Fibroblast of lung (primary cell): ENCODE results near the gene LRP10. TPM values are rescaled to one million over a fixed set of nuclear protein-coding genes. Genes with fewer than 3 reads are reported as not detected.

Experiments used
- DNase-seq, 2 donors: peaks; one replicate each; pipeline versions ENCODE4 v3.0.0 to v3.0.0-alpha.2; 2010; ENCODE audit warnings: low read depth in 2 of 2
- H2AFZ ChIP-seq: 2 replicates; pipeline ENCODE4 v1.5.1; 2012; ENCODE audit warnings: low read length, control low read depth, inconsistent platforms
- H3K27ac ChIP-seq: 2 replicates; pipeline ENCODE4 v1.5.1; 2011; ENCODE audit warnings: low read length, control low read depth; ENCODE audit not compliant: insufficient read depth
- H3K27me3 ChIP-seq: 2 replicates; pipeline ENCODE4 v1.5.1; 2011; ENCODE audit warnings: mild to moderate bottlenecking, low read length; ENCODE audit not compliant: control insufficient read depth, insufficient read depth
- H3K36me3 ChIP-seq: 2 replicates; pipeline ENCODE4 v1.5.1; 2011; ENCODE audit warnings: low read length; ENCODE audit not compliant: control insufficient read depth, insufficient read depth
- H3K4me1 ChIP-seq: 2 replicates; pipeline ENCODE4 v1.5.1; 2011; ENCODE audit warnings: low read length; ENCODE audit not compliant: control insufficient read depth, insufficient read depth; ENCODE audit errors: extremely low read depth
- H3K4me2 ChIP-seq: 2 replicates; pipeline ENCODE4 v1.5.1; 2011; ENCODE audit warnings: low read length, control low read depth; ENCODE audit not compliant: insufficient read depth; ENCODE audit errors: extremely low read depth
- H3K4me3 ChIP-seq, 4 experiments: fragments of 200-600 bp in 1 of 4; sonication (generic) in 1 of 4; replicated peaks in 1 of 4; 2 replicates each; pipeline ENCODE4 v1.5.1; 2011 to 2016; ENCODE audit warnings: low read length in 4 of 4, low read depth in 3 of 4, mild to moderate bottlenecking in 3 of 4, control low read depth in 2 of 4, inconsistent platforms in 1 of 4, mixed read lengths in 1 of 4; ENCODE audit not compliant: insufficient read depth in 1 of 4; ENCODE audit errors: control extremely low read depth in 1 of 4
- H3K79me2 ChIP-seq: 2 replicates; pipeline ENCODE4 v1.5.1; 2012; ENCODE audit warnings: mild to moderate bottlenecking, low read length, inconsistent platforms; ENCODE audit not compliant: control insufficient read depth, insufficient read depth
- H3K9ac ChIP-seq: 2 replicates; pipeline ENCODE4 v1.5.1; 2011; ENCODE audit warnings: mild to moderate bottlenecking, low read length, control low read depth; ENCODE audit not compliant: insufficient read depth
- H3K9me3 ChIP-seq: 2 replicates; pipeline ENCODE4 v1.5.1; 2012; ENCODE audit warnings: low read depth, low read length; ENCODE audit not compliant: control insufficient read depth, insufficient read depth
- H4K20me1 ChIP-seq: 2 replicates; pipeline ENCODE4 v1.5.1; 2011; ENCODE audit warnings: low read length; ENCODE audit not compliant: control insufficient read depth, insufficient read depth; ENCODE audit errors: extremely low read depth
- CTCF ChIP-seq, 2 donors: IDR thresholded peaks in 1 of 2; conservative IDR thresholded peaks in 1 of 2; 1 replicate in 1 of 2; 2 replicates in 1 of 2; pipeline ENCODE4 v1.5.1; 2011 to 2012; ENCODE audit warnings: low read length in 2 of 2, control low read depth in 1 of 2, inconsistent platforms in 1 of 2, low read depth in 1 of 2, mild to moderate bottlenecking in 1 of 2
- EZH2 ChIP-seq: IDR thresholded peaks from 2 replicates; pipeline ENCODE4 v1.5.1; 2012; ENCODE audit warnings: low read length, control low read depth, mild to moderate bottlenecking; ENCODE audit errors: missing control alignments
- polyA plus RNA-seq, 2 donors: library from polyadenylated mRNA; depleted of rRNA in 1 of 2; stranded (reverse) in 1 of 2; unstranded in 1 of 2; fragments of >200 nt; gene quantifications; 2 replicates each; pipeline ENCODE4 v1.2.1, GENCODE V29; 2011 to 2012; ENCODE audit warnings: missing spikeins in 1 of 2
- total RNA-seq: library from RNA; depleted of rRNA; stranded (reverse); fragments of >200 nt; gene quantifications from 2 replicates; pipeline ENCODE4 v1.2.1, GENCODE V29; 2014

The LRP10 gene
- total and polyA plus RNA-seq, 2 donors (not counting 1 experiment from before 2014, with no cell fraction given), result 95.5 to 130 TPM

- peak within 1 kb of the TSS; percentile 92 for H3K9ac ChIP-seq
- H3K4me1 ChIP-seq, result peaks cover 7% of the 10 kb centered on the region
- TF ChIP-seq EZH2 (no peak), CTCF (conservative IDR thresholded peaks at IDR 0.05 in 1 of 2, IDR thresholded peaks at IDR 0.05 in 1 of 2; ENCODE audit: low read depth in 1 of 2, low read length in 2 of 2) (no peak)
- H3K27ac ChIP-seq, result peak within 1 kb of the TSS; percentile 92
- no peaks in the 10 kb centered on the region for H4K20me1 ChIP-seq
- peak; percentile 99 to 100 for DNase-seq
- no peaks in the 10 kb centered on the region for H3K27me3 ChIP-seq
- peak within 1 kb of the TSS; percentile 85 for H3K4me2 ChIP-seq
- peaks cover 18% of the 10 kb centered on the region for H3K79me2 ChIP-seq
- no peaks in the 10 kb centered on the region for H3K9me3 ChIP-seq
- H2AFZ ChIP-seq, result peak within 1 kb of the TSS; percentile 95
- H3K36me3 ChIP-seq, result peaks cover 8% of the 10 kb centered on the region
- H3K4me3 ChIP-seq, result peak within 1 kb of the TSS; percentile 71 to 96 (median 94)
These were observed 57.8 kb downstream of the LRP10 start, which contains the start of gene PRMT5 for GRCh38 chr14:22929104-22929960. Gene PRMT5 (minus strand): TSS chr14:22929376. CDS start chr14:22929361, 15 bp downstream.

GRCh38 chr14:22929961-22930364 is 58.4 kb downstream of the LRP10 start:
- no peak for DNase-seq
- Histone ChIP-seq H3K4me3 (peak overlapping the region; percentile 33 to 77 (median 54)), H3K9me3 (no peaks in the 10 kb centered on the region), H2AFZ (peak overlapping the region; percentile 81), H3K4me2 (peak overlapping the region; percentile 52), H4K20me1 (no peaks in the 10 kb centered on the region), H3K36me3 (peaks cover 5% of the 10 kb centered on the region), H3K27ac (peak overlapping the region; percentile 47), H3K27me3 (no peaks in the 10 kb centered on the region), H3K9ac (peak overlapping the region; percentile 0), H3K4me1 (peaks cover 7% of the 10 kb centered on the region), H3K79me2 (peaks cover 18% of the 10 kb centered on the region)
- TF ChIP-seq CTCF (conservative IDR thresholded peaks at IDR 0.05 in 1 of 2, IDR thresholded peaks at IDR 0.05 in 1 of 2; ENCODE audit: low read depth in 1 of 2, low read length in 2 of 2) (no peak), EZH2 (no peak)

Other genes starting within 250 kb of the LRP10 start
- gene OR6J1, start 227.4 kb upstream of the LRP10 start, total RNA-seq, result not detected in 2 replicates
- not detected in 2 replicates for gene OR6J1, start 227.4 kb upstream of the LRP10 start, polyA plus RNA-seq
- gene OXA1L, start 105.1 kb upstream of the LRP10 start, total RNA-seq, result 66.5 and 67.2 TPM in 2 replicates
- 141 and 159 TPM in 2 replicates for gene OXA1L, start 105.1 kb upstream of the LRP10 start, polyA plus RNA-seq
- 5.1 and 6.3 TPM in 2 replicates for gene SLC7A7, start 56.3 kb upstream of the LRP10 start, total RNA-seq
- 7.1 and 9.5 TPM in 2 replicates for gene SLC7A7, start 56.3 kb upstream of the LRP10 start, polyA plus RNA-seq
- 40.8 and 50.5 TPM in 2 replicates for gene MRPL52, start 41.9 kb upstream of the LRP10 start, total RNA-seq
- 38.0 and 44.1 TPM in 2 replicates for gene MRPL52, start 41.9 kb upstream of the LRP10 start, polyA plus RNA-seq
- gene MMP14, start 35.2 kb upstream of the LRP10 start, total RNA-seq, result 346 and 375 TPM in 2 replicates
- gene MMP14, start 35.2 kb upstream of the LRP10 start, polyA plus RNA-seq, result 393 and 397 TPM in 2 replicates
- gene REM2, start 11.5 kb downstream of the LRP10 start, total RNA-seq, result 0.17 and 0.26 TPM in 2 replicates
- 0.02 and 0.06 TPM in 2 replicates for gene REM2, start 11.5 kb downstream of the LRP10 start, polyA plus RNA-seq
- gene RBM23, start 47.4 kb downstream of the LRP10 start, total RNA-seq, result 44.9 and 51.0 TPM in 2 replicates
- 85.0 and 85.3 TPM in 2 replicates for gene RBM23, start 47.4 kb downstream of the LRP10 start, polyA plus RNA-seq
- gene PRMT5, start 57.6 kb downstream of the LRP10 start, total RNA-seq, result 50.3 and 54.8 TPM in 2 replicates
- 91.7 and 136 TPM in 2 replicates for gene PRMT5, start 57.6 kb downstream of the LRP10 start, polyA plus RNA-seq
- 47.9 and 53.9 TPM in 2 replicates for gene HAUS4, start 85.3 kb downstream of the LRP10 start, total RNA-seq
- 21.9 and 25.8 TPM in 2 replicates for gene HAUS4, start 85.3 kb downstream of the LRP10 start, polyA plus RNA-seq
- 57.0 and 84.9 TPM in 2 replicates for gene AJUBA, start 110.8 kb downstream of the LRP10 start, total RNA-seq
- 26.1 and 41.3 TPM in 2 replicates for gene AJUBA, start 110.8 kb downstream of the LRP10 start, polyA plus RNA-seq
- 10.5 and 13.0 TPM in 2 replicates for gene C14orf93, start 138.4 kb downstream of the LRP10 start, total RNA-seq
- gene C14orf93, start 138.4 kb downstream of the LRP10 start, polyA plus RNA-seq, result 4.8 and 5.4 TPM in 2 replicates
- 166 and 204 TPM in 2 replicates for gene PSMB5, start 163.2 kb downstream of the LRP10 start, total RNA-seq
- 237 and 276 TPM in 2 replicates for gene PSMB5, start 163.2 kb downstream of the LRP10 start, polyA plus RNA-seq
- gene PSMB11, start 170.5 kb downstream of the LRP10 start, total RNA-seq, result under 0.01 TPM in 1 of 2 replicates, not detected in the other
- gene PSMB11, start 170.5 kb downstream of the LRP10 start, polyA plus RNA-seq, result not detected in 2 replicates
- 5.6 and 6.2 TPM in 2 replicates for gene CDH24, start 185.8 kb downstream of the LRP10 start, total RNA-seq
- gene CDH24, start 185.8 kb downstream of the LRP10 start, polyA plus RNA-seq, result 5.0 and 6.5 TPM in 2 replicates
- 58.3 and 75.1 TPM in 2 replicates for gene ACIN1, start 223.4 kb downstream of the LRP10 start, total RNA-seq
- 94.0 and 101 TPM in 2 replicates for gene ACIN1, start 223.4 kb downstream of the LRP10 start, polyA plus RNA-seq
- gene C14orf119, start 223.8 kb downstream of the LRP10 start, total RNA-seq, result 55.0 and 60.4 TPM in 2 replicates
- gene C14orf119, start 223.8 kb downstream of the LRP10 start, polyA plus RNA-seq, result 96.5 and 115 TPM in 2 replicates
- gene CIROP, start 233.2 kb downstream of the LRP10 start, total RNA-seq, result 0.17 and 1.0 TPM in 2 replicates
- 0.09 and 0.61 TPM in 2 replicates for gene CIROP, start 233.2 kb downstream of the LRP10 start, polyA plus RNA-seq
- not detected in 2 replicates for gene CEBPE, start 247.5 kb downstream of the LRP10 start, total RNA-seq
- not detected in 2 replicates for gene CEBPE, start 247.5 kb downstream of the LRP10 start, polyA plus RNA-seq